SIG-M5 treated with dmso at 0.1 percent for 504 hours (cell line): ENCODE measurements around the gene BPIFA3.

ENCODE experiments used
- DNase-seq: peaks from one replicate; lab custom pipeline; 2025; ENCODE audit not compliant: unreplicated experiment; lab: John Stamatoyannopoulos, UW

Gene BPIFA3

GRCh38 chr20:33211817-33212424 is 5.2 kb upstream of the BPIFA3 start:
- peak; percentile 63 for DNase-seq

- no peak for DNase-seq
These were observed 7.2 kb downstream of the BPIFA3 start for GRCh38 chr20:33224399-33224798.

GRCh38 chr20:33229843-33230242 is 12.7 kb downstream of the BPIFA3 start:
- DNase-seq: peak; percentile 43

GRCh38 chr20:33231237-33231636 is 14.1 kb downstream of the BPIFA3 start:
- no peak for DNase-seq

- no peak for DNase-seq
These were observed 15.4 kb downstream of the BPIFA3 start for GRCh38 chr20:33232486-33233072.

- no peak for DNase-seq
These were observed 16.1 kb downstream of the BPIFA3 start for GRCh38 chr20:33233129-33233774.

GRCh38 chr20:33234050-33234449 is 16.9 kb downstream of the BPIFA3 start:
- no peak for DNase-seq

- no peak for DNase-seq
These were observed 18.5 kb downstream of the BPIFA3 start, which contains the start of gene BPIFA1 for GRCh38 chr20:33235696-33236095. BPIFA1 (plus strand) TSS chr20:33235996; CDS start chr20:33237712, 1,716 bp downstream.

GRCh38 chr20:33236351-33236750 is 19.2 kb downstream of the BPIFA3 start:
- DNase-seq: no peak

GRCh38 chr20:33237989-33238388 is 20.8 kb downstream of the BPIFA3 start:
- no peak for DNase-seq

GRCh38 chr20:33239418-33239817 is 22.3 kb downstream of the BPIFA3 start:
- no peak for DNase-seq

- DNase-seq: no peak
These were observed 23.0 kb downstream of the BPIFA3 start for GRCh38 chr20:33239979-33240736.

- DNase-seq: no peak
These were observed 23.8 kb downstream of the BPIFA3 start for GRCh38 chr20:33240923-33241322.

- no peak for DNase-seq
These were observed 25.4 kb downstream of the BPIFA3 start for GRCh38 chr20:33242319-33243100.

- no peak for DNase-seq
These were observed 28.9 kb downstream of the BPIFA3 start for GRCh38 chr20:33246077-33246476.

GRCh38 chr20:33249456-33249855 is 32.3 kb downstream of the BPIFA3 start:
- no peak for DNase-seq

GRCh38 chr20:33250666-33251065 is 33.5 kb downstream of the BPIFA3 start:
- DNase-seq: no peak

- DNase-seq: no peak
These were observed 34.3 kb downstream of the BPIFA3 start for GRCh38 chr20:33251496-33251895.

- DNase-seq: no peak
These were observed 35.3 kb downstream of the BPIFA3 start for GRCh38 chr20:33252460-33252859.

- DNase-seq: no peak
These were observed 37.9 kb downstream of the BPIFA3 start for GRCh38 chr20:33255005-33255404.

- no peak for DNase-seq
These were observed 40.1 kb downstream of the BPIFA3 start for GRCh38 chr20:33257237-33257636.
